ENCODE data around the gene THY1.

Gene THY1

GRCh38 chr11:119419246-119419645 is 3.7 kb downstream of the THY1 start:
- Histone ChIP-seq H4K91ac (ENCODE audit: low read length) (no peak overlapping the region), H3K18ac (ENCODE audit: low read depth in 1 of 2, low read length in 2 of 2) (no peak overlapping the region), H3K4me1 (ENCODE audit: control insufficient read depth, insufficient read depth, low read depth, low read length) (peaks cover 23% of the 10 kb centered on the region), H3K27ac (ENCODE audit: low read length, poor library complexity, severe bottlenecking) (no peak overlapping the region), H3K14ac (ENCODE audit: low read length in 2 of 2) (no peak overlapping the region), H2BK15ac (ENCODE audit: low read depth, poor library complexity, severe bottlenecking) (no peak overlapping the region), H3K9ac (ENCODE audit: low read length) (no peak overlapping the region), H3K79me1 (replicated peaks; ENCODE audit: low read length, poor library complexity, severe bottlenecking) (no peaks in the 10 kb centered on the region), H3K4ac (ENCODE audit: low read depth in 1 of 2, low read length in 2 of 2) (no peak overlapping the region), H2BK12ac (ENCODE audit: low read length in 2 of 2) (no peak overlapping the region), H2BK120ac (ENCODE audit: low read depth, low read length) (no peak overlapping the region), H3K27me3 (ENCODE audit: control insufficient read depth in 1 of 2, insufficient read depth in 1 of 2, low read length in 2 of 2) (peaks cover 0 to 71% of the 10 kb centered on the region in 2 experiments), H2BK5ac (ENCODE audit: low read depth, low read length, poor library complexity, severe bottlenecking) (no peak overlapping the region), H4K8ac (ENCODE audit: low read length) (no peak overlapping the region), H3K36me3 (ENCODE audit: control insufficient read depth in 1 of 2, insufficient read depth in 2 of 2, low read depth in 1 of 2, low read length in 2 of 2) (peaks cover 0 to 30% of the 10 kb centered on the region in 2 experiments), H3K4me3 (ENCODE audit: insufficient read depth in 1 of 2, low read depth in 1 of 2, low read length in 2 of 2) (peak overlapping the region in 1 of 2 experiments; percentile 92), H2AFZ (ENCODE audit: low read depth, low read length) (no peak overlapping the region), H3K4me2 (ENCODE audit: low read length, poor library complexity, severe bottlenecking) (no peak overlapping the region), H3K23ac (ENCODE audit: low read length in 2 of 2) (no peak overlapping the region), H2AK5ac (ENCODE audit: low read length, severe bottlenecking) (no peak overlapping the region), H3K9me3 (ENCODE audit: control insufficient read depth, low read length) (no peaks in the 10 kb centered on the region)
- 71% methylated on average over 5 of the region's 5 CpGs for WGBS
- no peak for DNase-seq

GRCh38 chr11:119418759-119419158 is 4.2 kb downstream of the THY1 start:
- Histone ChIP-seq H3K36me3 (ENCODE audit: control insufficient read depth in 1 of 2, insufficient read depth in 2 of 2, low read depth in 1 of 2, low read length in 2 of 2) (peaks cover 0 to 30% of the 10 kb centered on the region in 2 experiments), H4K8ac (ENCODE audit: low read length) (no peak overlapping the region), H3K23ac (ENCODE audit: low read length in 2 of 2) (no peak overlapping the region), H3K27ac (ENCODE audit: low read length, poor library complexity, severe bottlenecking) (no peak overlapping the region), H3K18ac (ENCODE audit: low read depth in 1 of 2, low read length in 2 of 2) (no peak overlapping the region), H2BK15ac (ENCODE audit: low read depth, poor library complexity, severe bottlenecking) (no peak overlapping the region), H3K4ac (ENCODE audit: low read depth in 1 of 2, low read length in 2 of 2) (no peak overlapping the region), H2BK5ac (ENCODE audit: low read depth, low read length, poor library complexity, severe bottlenecking) (no peak overlapping the region), H3K9me3 (ENCODE audit: control insufficient read depth, low read length) (no peaks in the 10 kb centered on the region), H3K27me3 (ENCODE audit: control insufficient read depth in 1 of 2, insufficient read depth in 1 of 2, low read length in 2 of 2) (peaks cover 0 to 67% of the 10 kb centered on the region in 2 experiments), H3K4me2 (ENCODE audit: low read length, poor library complexity, severe bottlenecking) (no peak overlapping the region), H2AK5ac (ENCODE audit: low read length, severe bottlenecking) (no peak overlapping the region), H3K79me1 (replicated peaks; ENCODE audit: low read length, poor library complexity, severe bottlenecking) (no peaks in the 10 kb centered on the region), H2BK120ac (ENCODE audit: low read depth, low read length) (no peak overlapping the region), H4K91ac (ENCODE audit: low read length) (peak overlapping the region; percentile 55), H3K4me3 (ENCODE audit: insufficient read depth in 1 of 2, low read depth in 1 of 2, low read length in 2 of 2) (no peak overlapping the region), H3K9ac (ENCODE audit: low read length) (peak overlapping the region; percentile 69), H3K14ac (ENCODE audit: low read length in 2 of 2) (no peak overlapping the region), H2BK12ac (ENCODE audit: low read length in 2 of 2) (no peak overlapping the region), H3K4me1 (ENCODE audit: control insufficient read depth, insufficient read depth, low read depth, low read length) (peaks cover 23% of the 10 kb centered on the region), H2AFZ (ENCODE audit: low read depth, low read length) (no peak overlapping the region)
- 81% methylated on average over 4 of the region's 4 CpGs for WGBS
- DNase-seq, result no peak

GRCh38 chr11:119417726-119418540 is 5.0 kb downstream of the THY1 start:
- no peak overlapping the region for H2AFZ ChIP-seq (ENCODE audit: low read depth, low read length)
- peaks cover 0 to 58% of the 10 kb centered on the region in 2 experiments for H3K27me3 ChIP-seq (ENCODE audit: control insufficient read depth in 1 of 2, insufficient read depth in 1 of 2, low read length in 2 of 2)
- H3K4ac ChIP-seq (ENCODE audit: low read depth in 1 of 2, low read length in 2 of 2), result no peak overlapping the region
- H3K4me2 ChIP-seq (ENCODE audit: low read length, poor library complexity, severe bottlenecking), result no peak overlapping the region
- H4K91ac ChIP-seq (ENCODE audit: low read length), result peak overlapping the region; percentile 55
- H3K27ac ChIP-seq (ENCODE audit: low read length, poor library complexity, severe bottlenecking), result no peak overlapping the region
- peaks cover 22% of the 10 kb centered on the region for H3K4me1 ChIP-seq (ENCODE audit: control insufficient read depth, insufficient read depth, low read depth, low read length)
- H3K79me1 ChIP-seq (replicated peaks; ENCODE audit: low read length, poor library complexity, severe bottlenecking), result no peaks in the 10 kb centered on the region
- H3K23ac ChIP-seq (ENCODE audit: low read length in 2 of 2), result peak overlapping the region in 1 of 2 experiments; percentile 46
- H3K36me3 ChIP-seq (ENCODE audit: control insufficient read depth in 1 of 2, insufficient read depth in 2 of 2, low read depth in 1 of 2, low read length in 2 of 2), result peaks cover 0 to 30% of the 10 kb centered on the region in 2 experiments
- H3K14ac ChIP-seq (ENCODE audit: low read length in 2 of 2), result no peak overlapping the region
- DNase-seq, result peak; percentile 14
- peak overlapping the region in 1 of 2 experiments; percentile 19 for H2BK12ac ChIP-seq (ENCODE audit: low read length in 2 of 2)
- no peak overlapping the region for H2BK120ac ChIP-seq (ENCODE audit: low read depth, low read length)
- peak overlapping the region; percentile 69 for H3K9ac ChIP-seq (ENCODE audit: low read length)
- H3K9me3 ChIP-seq (ENCODE audit: control insufficient read depth, low read length), result no peaks in the 10 kb centered on the region
- no peak overlapping the region for H2AK5ac ChIP-seq (ENCODE audit: low read length, severe bottlenecking)
- 79% methylated on average over 19 of the region's 19 CpGs for WGBS
- no peak overlapping the region for H4K8ac ChIP-seq (ENCODE audit: low read length)
- no peak overlapping the region for H3K18ac ChIP-seq (ENCODE audit: low read depth in 1 of 2, low read length in 2 of 2)
- H3K4me3 ChIP-seq (ENCODE audit: insufficient read depth in 1 of 2, low read depth in 1 of 2, low read length in 2 of 2), result no peak overlapping the region
- H2BK5ac ChIP-seq (ENCODE audit: low read depth, low read length, poor library complexity, severe bottlenecking), result no peak overlapping the region
- no peak overlapping the region for H2BK15ac ChIP-seq (ENCODE audit: low read depth, poor library complexity, severe bottlenecking)

GRCh38 chr11:119416606-119417580 is 6.1 kb downstream of the THY1 start:
- no peak overlapping the region for H2BK120ac ChIP-seq (ENCODE audit: low read depth, low read length)
- H3K14ac ChIP-seq (ENCODE audit: low read length in 2 of 2), result no peak overlapping the region
- H3K36me3 ChIP-seq (ENCODE audit: control insufficient read depth in 1 of 2, insufficient read depth in 2 of 2, low read depth in 1 of 2, low read length in 2 of 2), result peaks cover 0 to 30% of the 10 kb centered on the region in 2 experiments
- no peaks in the 10 kb centered on the region for H3K79me1 ChIP-seq (replicated peaks; ENCODE audit: low read length, poor library complexity, severe bottlenecking)
- H3K4me1 ChIP-seq (ENCODE audit: control insufficient read depth, insufficient read depth, low read depth, low read length), result peaks cover 13% of the 10 kb centered on the region
- no peak overlapping the region for H2BK12ac ChIP-seq (ENCODE audit: low read length in 2 of 2)
- H3K9me3 ChIP-seq (ENCODE audit: control insufficient read depth, low read length), result no peaks in the 10 kb centered on the region
- 79% methylated on average over 15 of the region's 16 CpGs for WGBS
- no peak overlapping the region for H4K8ac ChIP-seq (ENCODE audit: low read length)
- no peak overlapping the region for H3K23ac ChIP-seq (ENCODE audit: low read length in 2 of 2)
- peak overlapping the region; percentile 69 for H3K9ac ChIP-seq (ENCODE audit: low read length)
- no peak overlapping the region for H3K4me3 ChIP-seq (ENCODE audit: insufficient read depth in 1 of 2, low read depth in 1 of 2, low read length in 2 of 2)
- no peak overlapping the region for H4K91ac ChIP-seq (ENCODE audit: low read length)
- H3K27me3 ChIP-seq (ENCODE audit: control insufficient read depth in 1 of 2, insufficient read depth in 1 of 2, low read length in 2 of 2), result peaks cover 0 to 52% of the 10 kb centered on the region in 2 experiments
- DNase-seq, result no peak
- H3K27ac ChIP-seq (ENCODE audit: low read length, poor library complexity, severe bottlenecking), result no peak overlapping the region
- H2AFZ ChIP-seq (ENCODE audit: low read depth, low read length), result no peak overlapping the region
- H3K18ac ChIP-seq (ENCODE audit: low read depth in 1 of 2, low read length in 2 of 2), result no peak overlapping the region
- H2BK5ac ChIP-seq (ENCODE audit: low read depth, low read length, poor library complexity, severe bottlenecking), result no peak overlapping the region
- H2AK5ac ChIP-seq (ENCODE audit: low read length, severe bottlenecking), result no peak overlapping the region
- H2BK15ac ChIP-seq (ENCODE audit: low read depth, poor library complexity, severe bottlenecking), result no peak overlapping the region
- H3K4ac ChIP-seq (ENCODE audit: low read depth in 1 of 2, low read length in 2 of 2), result no peak overlapping the region
- H3K4me2 ChIP-seq (ENCODE audit: low read length, poor library complexity, severe bottlenecking), result no peak overlapping the region

All from mesenchymal stem cell (in vitro differentiated cells and primary cell).